ENCODE data around the gene FOXN4.
"Not testable (repeated sequence)": the region's sequence is repeated elsewhere in the genome, so short reads cannot be mapped to it uniquely, and the experiment has no call there.

The FOXN4 gene, protein sequence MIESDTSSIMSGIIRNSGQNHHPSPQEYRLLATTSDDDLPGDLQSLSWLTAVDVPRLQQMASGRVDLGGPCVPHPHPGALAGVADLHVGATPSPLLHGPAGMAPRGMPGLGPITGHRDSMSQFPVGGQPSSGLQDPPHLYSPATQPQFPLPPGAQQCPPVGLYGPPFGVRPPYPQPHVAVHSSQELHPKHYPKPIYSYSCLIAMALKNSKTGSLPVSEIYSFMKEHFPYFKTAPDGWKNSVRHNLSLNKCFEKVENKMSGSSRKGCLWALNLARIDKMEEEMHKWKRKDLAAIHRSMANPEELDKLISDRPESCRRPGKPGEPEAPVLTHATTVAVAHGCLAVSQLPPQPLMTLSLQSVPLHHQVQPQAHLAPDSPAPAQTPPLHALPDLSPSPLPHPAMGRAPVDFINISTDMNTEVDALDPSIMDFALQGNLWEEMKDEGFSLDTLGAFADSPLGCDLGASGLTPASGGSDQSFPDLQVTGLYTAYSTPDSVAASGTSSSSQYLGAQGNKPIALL

DNA sequence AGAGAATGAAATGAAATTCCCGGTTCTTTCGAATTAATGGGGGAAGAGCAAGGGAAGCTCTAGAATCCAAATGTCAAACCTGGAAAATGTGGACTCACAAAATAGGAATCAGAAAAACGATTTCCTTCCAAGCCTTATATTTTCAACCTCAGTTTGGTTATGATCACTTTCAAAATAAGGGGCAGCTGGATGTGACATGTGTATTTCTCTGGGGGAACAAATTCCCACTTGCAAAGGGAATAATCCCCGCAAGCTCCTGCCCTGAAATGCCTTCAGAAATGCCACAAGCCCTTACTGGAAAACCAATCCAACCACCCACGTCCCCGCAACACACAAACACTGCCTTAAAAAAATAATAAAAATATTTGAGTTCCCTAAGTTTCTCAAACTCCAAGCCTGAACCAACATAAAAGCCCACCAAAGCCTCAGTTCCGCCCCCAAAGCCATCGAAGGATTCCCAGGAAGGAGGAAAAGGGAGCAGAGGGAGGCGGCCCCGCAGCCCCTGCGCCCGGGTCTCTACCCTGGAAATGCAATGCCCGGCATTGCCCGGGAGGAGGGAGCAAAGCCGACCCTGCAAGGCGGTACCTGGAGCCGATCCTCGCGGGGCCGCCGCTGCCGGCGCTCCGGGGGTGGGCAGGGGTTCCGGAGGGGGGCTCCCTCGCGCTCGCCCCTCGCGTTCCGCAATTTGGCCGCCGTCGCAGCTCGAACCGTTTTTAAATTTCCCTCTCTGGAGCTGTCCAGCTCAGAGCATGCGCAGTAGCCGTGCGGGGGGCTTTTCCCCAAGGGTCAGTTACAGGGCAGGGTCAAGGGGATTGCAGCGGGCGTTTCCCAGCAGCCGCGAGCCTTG lies at the start of gene FOXN4:
FOXN4 (minus strand) TSS at position 751 of the 847 bp plus-strand sequence. CDS start 963 bp downstream, outside the sequence.
- no peak for DNase-seq (ENCODE audit: low read depth)

DNA sequence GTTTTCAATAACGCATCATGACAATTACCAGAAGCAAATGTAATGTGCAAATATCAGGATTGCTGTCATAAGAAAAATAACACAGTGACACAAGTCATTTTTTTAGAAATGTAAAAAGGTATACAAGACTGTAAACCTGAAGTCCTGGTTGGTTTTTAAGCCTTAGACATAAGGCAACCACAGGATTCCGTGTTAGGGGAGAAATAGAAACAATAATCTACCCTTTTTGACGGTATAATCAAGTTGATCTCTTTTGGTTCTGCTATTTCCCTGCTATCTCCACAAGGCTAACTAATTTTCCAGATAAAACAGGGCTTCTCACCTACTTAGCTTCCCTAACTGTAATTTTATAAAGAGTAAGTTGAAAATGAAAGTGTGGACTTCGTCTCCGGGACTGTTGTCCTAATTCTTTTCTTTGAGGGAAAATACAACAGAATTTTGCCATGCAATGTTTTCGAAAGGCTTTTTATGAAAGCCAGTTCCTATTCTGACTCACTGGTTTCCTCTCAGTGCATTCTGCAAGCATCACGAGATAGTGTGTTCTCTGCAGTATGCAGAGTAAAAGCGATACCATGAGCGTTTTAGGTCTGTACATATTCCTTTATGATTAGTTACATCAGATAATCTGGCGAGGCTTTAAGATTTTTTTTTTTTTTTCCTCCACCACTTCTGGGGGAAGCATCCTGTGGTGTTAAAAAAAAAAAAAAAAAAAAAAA lies 49.2 kb upstream of the FOXN4 start:
- no peak for DNase-seq (ENCODE audit: low read depth)

DNA sequence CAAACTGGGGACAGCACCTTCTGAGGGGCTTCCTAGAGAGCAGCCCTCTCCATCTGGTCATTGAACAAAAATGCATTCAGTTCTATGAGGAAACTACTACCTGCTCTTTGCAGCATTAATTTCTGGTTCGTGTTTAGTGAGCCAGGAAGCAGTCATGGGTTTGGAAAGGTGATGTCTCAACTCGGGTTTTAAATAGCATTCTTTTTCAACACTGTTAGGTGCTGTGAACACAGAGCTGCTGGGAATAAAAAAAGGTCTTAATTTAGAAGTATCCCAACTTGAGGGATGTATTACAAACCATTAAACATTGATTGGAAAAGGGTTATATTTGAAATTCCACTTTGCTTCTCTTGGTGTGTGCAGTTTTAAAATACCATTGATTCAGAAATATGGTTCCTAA lies 47.9 kb upstream of the FOXN4 start:
- no peak for DNase-seq (ENCODE audit: low read depth)

DNA sequence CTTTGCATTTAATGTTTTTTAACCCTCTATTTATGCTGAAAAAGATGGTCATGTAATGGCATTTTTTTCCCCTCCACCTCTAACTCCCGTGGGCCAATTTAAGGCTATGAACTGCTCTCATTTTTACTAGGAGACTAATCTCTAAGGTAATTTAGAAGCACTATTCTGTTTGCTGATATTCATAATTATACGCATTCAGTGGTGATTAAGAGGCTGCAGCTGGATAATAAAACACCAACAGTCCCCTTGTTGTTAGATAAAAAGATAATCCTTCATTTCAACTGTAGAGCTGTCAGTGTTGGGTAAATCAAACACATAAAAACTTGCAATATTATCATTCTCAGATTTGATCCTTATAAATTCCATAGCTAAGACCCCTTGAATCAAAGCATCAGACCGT lies 47.5 kb upstream of the FOXN4 start:
- DNase-seq (ENCODE audit: low read depth), result no peak

DNA sequence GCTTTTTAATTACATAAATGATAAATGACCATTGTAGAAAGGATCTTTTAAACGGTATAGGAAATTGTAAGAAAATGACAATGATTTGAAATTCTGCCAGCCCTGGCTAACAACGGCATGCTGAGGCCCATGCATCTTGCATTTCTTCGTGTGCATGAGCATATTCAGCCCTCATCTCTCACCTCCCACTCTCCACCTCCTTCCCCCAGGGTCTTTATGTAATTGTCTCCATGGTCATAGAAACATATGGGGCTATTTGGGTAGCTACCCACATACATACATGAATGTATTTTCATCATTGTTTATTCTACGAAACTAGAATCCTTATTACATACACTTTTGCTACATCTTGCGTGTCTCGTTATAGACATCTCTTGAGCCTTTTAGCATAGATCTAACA lies 43.1 kb upstream of the FOXN4 start:
- no peak for DNase-seq (ENCODE audit: low read depth)

DNA sequence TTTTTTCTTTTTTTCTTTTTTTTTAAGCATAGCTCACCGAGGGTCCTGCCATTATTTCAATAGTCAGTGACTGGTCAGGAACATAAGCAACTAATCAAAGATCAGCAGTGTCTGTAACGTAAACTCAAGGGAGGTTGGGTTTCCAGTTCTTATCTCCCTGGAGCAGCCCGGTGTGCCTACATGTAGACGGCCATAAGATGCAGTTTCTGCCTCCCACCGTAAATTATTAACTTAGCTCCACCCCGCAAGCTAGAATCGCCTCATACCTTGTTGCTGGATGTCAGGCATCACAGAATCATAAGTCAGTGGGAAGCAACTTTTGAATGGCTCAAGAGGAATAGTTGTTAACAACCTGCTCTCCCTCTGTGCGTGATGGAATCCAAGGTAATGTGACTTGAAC lies 38.5 kb upstream of the FOXN4 start, which contains the start of gene MYO1H:
MYO1H (plus strand) TSS at position 312 of the 400 bp plus-strand sequence; CDS start at position 373, 61 bp downstream.
- DNase-seq (ENCODE audit: low read depth), result no peak

DNA sequence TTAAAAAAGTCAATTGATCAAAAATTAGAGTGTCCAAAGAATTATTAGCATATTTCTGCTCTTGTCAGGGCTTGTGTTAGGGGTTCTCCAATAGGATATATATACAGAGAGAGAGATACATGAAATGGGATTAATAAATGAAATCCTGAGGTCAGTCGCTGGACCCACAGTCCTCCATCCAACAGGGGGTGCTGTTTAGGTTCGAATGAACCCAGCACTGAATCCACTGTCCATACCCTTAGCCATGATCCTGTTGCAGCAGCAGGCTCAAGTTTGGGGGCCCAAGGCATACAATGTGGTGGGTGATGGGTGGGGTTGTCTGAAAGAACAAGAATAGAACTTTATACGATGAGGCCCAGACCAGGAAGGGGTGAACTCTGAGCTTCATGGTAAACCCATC lies 37.8 kb upstream of the FOXN4 start:
- no peak for DNase-seq (ENCODE audit: low read depth)

DNA sequence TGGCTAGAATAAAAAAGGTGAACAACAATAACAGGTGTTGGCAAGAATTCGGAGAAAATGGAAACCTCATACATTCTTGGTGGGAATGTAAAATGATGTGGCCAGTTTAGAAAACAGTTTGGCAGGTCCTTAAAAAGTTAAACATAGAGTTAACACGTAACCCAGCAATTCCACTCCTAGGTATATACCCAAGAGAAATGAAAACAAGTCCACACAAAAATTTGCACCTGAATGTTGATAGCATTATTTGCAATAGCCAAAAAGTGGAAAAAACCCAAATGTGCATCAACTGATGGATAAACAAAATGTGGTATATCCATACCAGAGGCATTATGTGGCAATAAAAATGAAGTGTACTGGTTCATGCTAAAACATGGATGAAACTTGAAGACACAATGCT lies 36.3 kb upstream of the FOXN4 start:
- no peak for DNase-seq (ENCODE audit: low read depth)

DNA sequence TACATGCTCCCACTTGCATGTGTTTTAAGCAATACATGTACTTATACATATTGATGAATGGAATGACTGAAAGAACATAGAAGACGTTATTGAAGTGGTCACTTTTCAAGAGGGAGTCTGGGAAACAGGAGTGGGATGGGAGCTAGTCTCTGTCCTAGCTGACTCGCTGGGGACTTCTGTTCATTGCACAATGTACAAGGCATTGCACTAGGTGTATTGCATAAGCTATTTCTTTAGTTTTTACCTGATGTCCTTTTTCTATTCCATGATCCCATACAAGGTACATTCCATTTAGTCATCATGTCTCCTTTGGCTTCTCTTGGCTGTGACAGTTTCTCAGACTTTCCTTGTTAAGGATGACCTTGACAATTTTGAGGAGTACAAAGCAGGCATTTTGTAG lies 34.6 kb upstream of the FOXN4 start:
- no peak for DNase-seq (ENCODE audit: low read depth)

DNA sequence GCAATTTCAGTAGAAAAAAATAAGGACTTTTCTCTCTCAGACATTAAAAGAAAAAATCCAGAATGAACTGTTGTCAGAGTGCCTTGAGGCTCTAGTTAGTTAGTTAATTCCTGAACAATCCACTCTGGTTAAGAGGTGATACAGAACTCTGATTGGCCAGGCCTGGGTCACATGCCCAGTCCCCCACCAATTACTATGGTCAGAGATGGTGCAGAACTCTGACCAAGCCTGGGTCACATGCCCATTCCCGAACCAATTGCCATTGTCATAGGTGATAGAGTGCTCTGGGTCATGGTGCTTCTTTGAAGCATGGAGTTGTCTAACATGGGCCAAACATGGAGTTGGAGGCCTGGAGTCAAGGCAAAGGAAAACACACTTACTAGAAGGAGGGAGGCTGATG lies 27.5 kb upstream of the FOXN4 start:
- DNase-seq (ENCODE audit: low read depth), result no peak

DNA sequence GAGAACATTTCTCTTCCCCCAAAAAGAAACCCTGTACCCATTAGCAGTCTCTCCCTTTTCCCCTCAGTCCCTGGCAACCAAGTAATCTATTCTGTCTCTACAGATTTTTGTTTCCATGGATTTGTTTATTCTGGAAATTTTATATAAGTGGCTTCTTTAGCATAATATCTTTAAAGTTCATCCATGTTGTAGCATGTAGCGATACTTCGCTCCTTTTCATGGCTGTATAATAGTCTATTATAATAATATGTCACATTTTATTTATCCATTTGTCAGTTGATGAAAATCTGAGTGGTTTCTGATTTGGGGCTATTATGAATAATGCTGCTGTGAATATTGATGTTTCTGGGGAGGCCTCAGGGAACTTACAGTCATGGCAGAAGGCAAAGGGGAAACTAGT lies 25.8 kb upstream of the FOXN4 start:
- no peak for DNase-seq (ENCODE audit: low read depth)

DNA sequence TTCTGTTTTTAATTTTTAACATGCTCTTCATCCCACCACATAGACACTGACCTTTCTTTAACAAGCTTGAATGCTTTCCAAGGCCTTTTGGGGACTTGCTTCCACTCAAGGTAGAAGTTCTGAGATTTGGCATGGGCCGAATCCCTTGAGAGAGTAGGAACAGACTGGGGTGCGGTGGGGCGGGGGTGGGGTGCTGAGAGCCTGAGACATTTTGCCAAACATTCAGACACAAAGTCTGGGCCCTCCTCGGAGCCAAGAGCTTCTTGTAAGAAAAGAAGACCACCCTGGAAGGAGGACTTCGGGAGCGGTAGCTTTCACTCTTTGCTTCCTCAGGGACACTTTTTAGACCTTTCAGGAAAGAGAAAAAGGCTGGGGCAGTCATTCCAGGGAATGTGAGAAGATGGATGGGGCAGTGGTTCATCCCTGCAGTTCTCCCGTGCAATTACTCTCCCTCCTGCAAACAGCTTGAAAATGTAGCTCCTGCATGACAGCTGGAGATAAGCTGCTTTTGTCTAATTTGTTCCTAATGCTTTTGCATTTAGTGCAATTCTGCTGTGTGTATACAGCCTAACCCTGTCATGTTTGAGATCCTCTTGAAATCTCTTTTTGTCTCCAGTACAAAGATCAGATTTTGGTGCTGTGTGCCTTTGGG lies 22.3 kb upstream of the FOXN4 start:
- no peak for DNase-seq (ENCODE audit: low read depth)

DNA sequence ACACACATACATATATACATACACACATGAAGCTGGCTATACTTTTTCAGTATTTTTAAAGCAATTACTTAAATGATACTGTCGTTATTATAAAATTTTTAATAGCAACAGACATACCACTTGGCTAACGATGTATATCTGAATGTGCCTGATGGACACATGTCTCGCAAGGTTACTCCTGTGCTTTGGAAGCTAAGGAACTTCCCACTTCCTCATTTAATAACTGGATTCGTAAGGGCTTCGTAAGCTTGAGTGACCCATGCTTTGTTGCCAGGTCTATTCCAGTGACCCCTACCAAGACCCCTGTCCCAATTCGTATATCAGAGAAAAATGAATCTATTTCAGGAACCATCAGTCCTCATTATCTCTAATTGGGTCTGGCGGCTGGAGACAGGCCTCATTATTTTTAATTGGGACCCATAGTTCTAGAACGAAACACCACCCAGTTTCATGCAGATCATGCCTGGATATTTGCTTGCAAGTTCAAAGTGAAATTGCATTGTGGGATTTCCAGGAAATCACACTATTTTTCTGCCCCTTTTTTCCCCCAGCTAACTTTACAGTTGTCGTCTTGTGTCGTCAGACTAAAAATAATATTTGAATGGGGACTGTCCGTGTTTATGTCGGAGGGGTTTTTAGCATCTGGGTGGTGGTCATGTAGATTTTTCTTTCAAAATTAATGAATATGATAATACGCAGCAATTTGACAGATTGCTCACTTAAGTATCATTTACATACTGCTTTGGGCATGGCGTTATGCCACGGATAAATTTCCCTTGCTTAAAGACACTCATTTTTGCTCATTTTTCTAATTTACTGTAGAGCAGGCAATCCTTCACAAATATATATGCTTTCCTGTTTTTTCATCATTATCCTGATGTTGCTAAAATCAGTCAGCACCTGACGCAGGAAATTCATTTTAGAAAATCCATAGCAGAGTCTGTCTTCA lies 21.5 kb upstream of the FOXN4 start:
- no peak for DNase-seq (ENCODE audit: low read depth)

DNA sequence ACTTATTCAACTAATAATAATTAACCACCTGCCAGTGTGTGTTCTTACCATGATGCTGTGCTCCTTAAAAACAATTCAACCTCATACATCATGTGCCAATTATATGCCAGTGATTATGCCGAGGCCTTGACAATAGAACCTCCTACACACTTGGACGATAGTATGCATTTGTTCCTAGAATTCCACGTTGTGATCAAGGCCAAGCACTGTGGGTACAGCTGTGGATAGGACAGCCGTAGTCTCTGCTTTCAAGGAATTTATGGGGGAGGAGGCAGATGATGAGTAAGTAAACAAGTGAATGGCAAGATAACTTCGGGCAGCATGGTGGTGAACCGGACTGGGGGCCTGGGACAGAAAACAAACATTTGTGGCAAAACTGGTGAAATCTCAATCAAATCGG lies 20.6 kb upstream of the FOXN4 start:
- DNase-seq (ENCODE audit: low read depth), result no peak

DNA sequence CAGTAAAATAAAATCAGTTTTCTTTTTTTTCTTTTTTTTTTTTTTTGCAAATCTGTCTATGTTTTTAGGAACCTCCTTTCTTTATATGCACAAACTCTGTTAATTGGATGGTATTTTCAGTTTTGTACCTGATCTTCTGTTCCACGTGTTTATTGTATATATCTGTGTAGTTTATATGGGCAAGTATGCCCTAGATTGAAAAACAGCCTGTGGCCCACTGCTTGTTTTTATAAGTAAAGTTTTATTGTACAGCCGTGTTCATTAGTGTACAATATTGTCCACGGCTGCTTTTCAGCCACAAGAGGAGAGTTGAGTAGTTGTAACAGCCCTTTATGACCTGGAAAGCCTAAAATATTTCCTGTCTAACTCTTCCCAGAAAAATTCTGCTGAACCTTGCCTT lies 19.9 kb upstream of the FOXN4 start:
- DNase-seq (ENCODE audit: low read depth), result no peak

DNA sequence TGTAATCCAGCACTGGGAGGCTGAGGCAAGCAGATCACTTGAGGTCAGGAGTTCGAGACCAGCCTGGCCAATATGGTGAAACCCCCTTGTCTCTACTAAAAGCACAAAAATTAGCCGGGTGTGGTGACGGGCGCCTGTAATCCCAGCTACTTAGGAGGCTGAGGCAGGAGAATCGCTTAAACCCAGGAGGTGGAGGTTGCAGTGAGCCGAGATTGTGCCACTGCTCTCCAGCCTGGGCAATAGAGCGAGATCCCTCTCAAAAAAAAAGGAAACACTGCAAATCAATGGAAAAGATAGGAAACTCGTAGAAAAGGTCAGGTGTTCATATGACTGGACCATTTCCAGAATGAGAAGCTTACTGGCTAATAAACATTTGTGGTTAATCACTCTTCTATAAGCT lies 12.2 kb upstream of the FOXN4 start:
- DNase-seq (ENCODE audit: low read depth), result not testable (repeated sequence)

DNA sequence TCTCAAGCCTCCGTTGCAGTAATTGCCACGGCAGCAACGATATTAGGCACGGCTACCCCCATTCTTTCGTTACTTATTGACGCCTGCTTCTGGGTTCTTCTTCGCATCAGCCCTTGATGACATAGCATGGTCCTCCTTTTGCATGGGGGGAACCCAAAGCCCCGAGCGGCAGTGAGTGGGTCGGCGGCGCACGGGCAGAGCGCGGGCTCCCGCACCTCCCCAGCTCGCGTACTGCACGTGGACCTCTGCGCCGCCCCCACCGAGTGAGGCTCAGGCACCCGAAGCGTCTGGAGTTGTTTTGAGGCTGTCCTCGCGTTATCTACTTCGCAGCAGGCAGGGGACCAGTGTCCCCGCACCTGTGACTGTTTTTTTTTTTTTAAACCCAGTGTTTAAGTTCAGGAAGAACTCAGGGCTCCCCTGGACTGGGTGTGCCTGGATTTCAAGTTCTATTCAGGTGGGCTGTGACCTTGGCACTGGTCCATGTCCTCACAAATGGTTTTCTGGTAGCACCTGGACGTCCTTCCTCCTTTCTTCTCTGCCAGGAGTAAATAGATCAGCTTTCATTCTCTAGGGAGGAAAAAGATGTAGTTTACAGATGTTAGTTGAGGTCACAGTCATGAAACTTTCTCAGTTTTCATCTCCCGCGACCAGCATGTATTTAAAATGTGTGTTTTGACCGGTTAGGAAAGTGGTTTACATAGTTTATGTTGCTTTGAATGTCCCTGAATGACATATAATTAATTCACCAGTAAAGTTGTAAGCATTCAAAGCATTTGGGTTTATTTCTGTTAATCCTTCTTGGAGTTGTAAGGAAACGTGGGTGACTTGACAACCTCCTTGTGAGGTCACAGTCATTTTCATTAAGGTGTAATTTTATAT lies 1.4 kb upstream of the FOXN4 start:
- no peak for DNase-seq (ENCODE audit: low read depth)

DNA sequence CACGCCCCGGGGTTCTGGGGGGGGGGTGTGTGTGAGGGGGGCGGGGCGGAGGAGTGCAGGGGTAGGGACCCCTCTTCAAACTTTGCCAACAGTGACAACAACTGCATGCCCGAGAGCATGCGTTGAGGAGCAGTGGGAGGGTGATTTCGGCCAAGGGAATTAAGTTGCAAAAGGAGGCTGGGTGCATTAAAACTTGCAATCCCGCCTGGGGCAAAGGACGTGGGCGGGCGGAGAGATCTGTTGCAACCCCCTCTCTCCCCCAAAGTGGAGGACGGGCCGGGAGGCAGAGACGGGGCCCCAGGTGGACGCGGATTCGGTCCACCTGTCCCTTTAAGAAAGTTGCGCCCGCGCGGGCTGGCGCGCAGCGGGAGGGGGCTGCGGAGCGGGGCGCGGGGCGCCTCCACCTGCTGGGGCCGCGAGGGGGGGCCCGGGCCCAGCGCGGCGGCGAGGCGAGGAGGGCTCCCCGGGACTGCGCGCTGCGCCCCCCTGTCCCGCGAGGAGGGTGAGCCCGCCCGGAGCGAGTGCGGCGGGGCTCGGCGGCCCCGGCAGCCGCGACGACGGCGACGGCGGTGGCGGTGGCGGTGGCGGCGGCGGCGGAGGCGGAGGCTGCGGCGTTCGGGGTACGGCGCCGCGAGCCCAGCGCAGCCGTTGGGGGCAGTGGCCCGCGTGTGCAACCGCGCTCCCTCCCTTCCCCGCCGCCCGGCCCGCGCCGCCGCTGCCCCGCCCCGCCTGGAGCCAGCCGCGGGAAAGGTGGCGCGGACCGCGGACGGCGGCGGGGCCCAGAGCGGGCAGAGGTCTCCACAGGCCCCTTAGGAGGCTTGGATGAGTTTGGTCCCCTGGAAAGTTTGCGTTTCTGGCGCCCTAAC lies 530 bp upstream of the FOXN4 start:
- no peak for DNase-seq (ENCODE audit: low read depth)

DNA sequence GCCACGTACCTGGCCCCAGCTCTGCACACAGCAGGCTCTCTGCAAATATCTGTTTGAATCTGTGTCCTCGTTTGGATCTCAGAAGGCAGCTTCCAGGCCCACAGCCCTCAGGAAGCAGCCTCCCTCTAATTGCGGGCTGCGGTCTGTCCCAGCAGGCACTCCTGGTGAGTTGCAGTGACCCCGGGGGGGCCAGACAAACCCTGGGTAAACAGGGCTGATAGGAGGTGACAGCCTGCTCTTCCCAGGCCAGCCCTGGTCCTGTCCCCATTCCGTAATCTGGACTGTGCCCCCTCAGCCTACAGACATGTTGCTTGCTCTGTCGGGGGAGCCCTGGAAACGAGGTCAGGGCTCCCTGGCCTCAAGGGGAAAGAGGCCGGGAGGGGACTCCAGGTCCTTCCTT lies 2.0 kb downstream of the FOXN4 start:
- no peak for DNase-seq (ENCODE audit: low read depth)
